ENCODE results near the gene ZC2HC1C. TPM values are rescaled to one million over a fixed set of nuclear protein-coding genes. Genes with fewer than 3 reads are reported as not detected.
A peak's percentile ranks its signal among the peaks of the same experiment; 100 is the strongest.

Gene ZC2HC1C
- total and polyA plus RNA-seq, 5 donors from 2014 or later: 0.49 to 0.99 (median 0.88) TPM; not detected in 1

GRCh38 chr14:75083271-75083670, 13.8 kb downstream of the ZC2HC1C start:
- H3K4me1 ChIP-seq (ENCODE audit: control insufficient read depth, insufficient read depth, low read length, poor library complexity, severe bottlenecking): no peaks in the 10 kb centered on the region
- H3K4me3 ChIP-seq (ENCODE audit: low read depth, low read length): no peak overlapping the region
- no peaks in the 10 kb centered on the region for H3K9me3 ChIP-seq (ENCODE audit: control insufficient read depth in 2 of 2, low read length in 2 of 2)
- Mint-ChIP-seq H3K36me3 (peaks cover 17% of the 10 kb centered on the region), H3K27ac (peak overlapping the region in 1 of 3 donors; percentile 71), H3K4me1 (no peaks in the 10 kb centered on the region), H3K9me3 (no peaks in the 10 kb centered on the region), H3K27me3 (no peaks in the 10 kb centered on the region), H3K4me3 (no peak overlapping the region)
- no peaks in the 10 kb centered on the region for H3K27me3 ChIP-seq (ENCODE audit: control insufficient read depth, insufficient read depth, low read length)
- no peak for ATAC-seq (ENCODE audit: low read depth in 2 of 2)
- no peak for DNase-seq
- H3K36me3 ChIP-seq (ENCODE audit: control insufficient read depth, insufficient read depth, low read length): peaks cover 63% of the 10 kb centered on the region
- no peak overlapping the region for H3K27ac ChIP-seq (ENCODE audit: insufficient read depth, low read length, poor library complexity, severe bottlenecking)

GRCh38 chr14:75084513-75084912, 15.1 kb downstream of the ZC2HC1C start:
- peak overlapping the region in 1 of 3 donors; percentile 12 for H3K27ac Mint-ChIP-seq
- H3K4me3 Mint-ChIP-seq: no peak overlapping the region
- Histone ChIP-seq H3K27me3 (ENCODE audit: control insufficient read depth, insufficient read depth, low read length) (no peaks in the 10 kb centered on the region), H3K4me3 (ENCODE audit: low read depth, low read length) (no peak overlapping the region), H3K4me1 (ENCODE audit: control insufficient read depth, insufficient read depth, low read length, poor library complexity, severe bottlenecking) (no peaks in the 10 kb centered on the region), H3K36me3 (ENCODE audit: control insufficient read depth, insufficient read depth, low read length) (peaks cover 68% of the 10 kb centered on the region), H3K27ac (ENCODE audit: insufficient read depth, low read length, poor library complexity, severe bottlenecking) (no peak overlapping the region), H3K9me3 (ENCODE audit: control insufficient read depth in 2 of 2, low read length in 2 of 2) (no peaks in the 10 kb centered on the region)
- ATAC-seq (ENCODE audit: low read depth in 2 of 2) (no peak), DNase-seq (no peak)
- H3K9me3 Mint-ChIP-seq: no peaks in the 10 kb centered on the region
- H3K36me3 Mint-ChIP-seq: peaks cover 20% of the 10 kb centered on the region
- no peaks in the 10 kb centered on the region for H3K27me3 Mint-ChIP-seq
- no peaks in the 10 kb centered on the region for H3K4me1 Mint-ChIP-seq

DNA sequence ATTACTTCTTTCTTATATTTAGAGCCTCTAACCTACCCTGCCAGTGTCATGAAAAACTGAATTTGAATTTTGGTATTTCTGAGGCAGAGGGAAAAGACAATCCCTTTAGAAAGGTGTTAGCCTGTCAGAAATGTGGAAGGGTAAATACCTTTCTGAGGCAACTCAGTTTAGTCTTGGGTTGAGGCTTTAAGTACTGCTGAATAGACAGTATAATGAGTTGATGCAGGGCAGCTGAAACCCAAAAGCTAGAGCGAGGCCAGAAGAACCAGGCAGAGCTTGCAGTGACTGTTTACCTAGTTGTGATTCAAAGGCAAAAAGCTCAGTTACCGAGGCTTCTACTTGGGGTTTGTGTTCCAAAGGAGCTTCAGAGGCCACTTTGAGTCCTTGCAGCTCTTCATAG, 18.7 kb downstream of the ZC2HC1C start:
- Histone ChIP-seq H3K4me3 (ENCODE audit: low read depth, low read length) (no peak overlapping the region), H3K9me3 (ENCODE audit: control insufficient read depth in 2 of 2, low read length in 2 of 2) (no peaks in the 10 kb centered on the region), H3K27ac (ENCODE audit: insufficient read depth, low read length, poor library complexity, severe bottlenecking) (no peak overlapping the region), H3K36me3 (ENCODE audit: control insufficient read depth, insufficient read depth, low read length) (peaks cover 76% of the 10 kb centered on the region), H3K4me1 (ENCODE audit: control insufficient read depth, insufficient read depth, low read length, poor library complexity, severe bottlenecking) (no peaks in the 10 kb centered on the region), H3K27me3 (ENCODE audit: control insufficient read depth, insufficient read depth, low read length) (no peaks in the 10 kb centered on the region)
- no peak overlapping the region for H3K27ac Mint-ChIP-seq
- H3K36me3 Mint-ChIP-seq: peaks cover 27% of the 10 kb centered on the region
- no peak for DNase-seq
- no peaks in the 10 kb centered on the region for H3K9me3 Mint-ChIP-seq
- no peak for ATAC-seq (ENCODE audit: low read depth in 2 of 2)
- H3K4me1 Mint-ChIP-seq: no peaks in the 10 kb centered on the region
- no peaks in the 10 kb centered on the region for H3K27me3 Mint-ChIP-seq
- H3K4me3 Mint-ChIP-seq: no peak overlapping the region

DNA sequence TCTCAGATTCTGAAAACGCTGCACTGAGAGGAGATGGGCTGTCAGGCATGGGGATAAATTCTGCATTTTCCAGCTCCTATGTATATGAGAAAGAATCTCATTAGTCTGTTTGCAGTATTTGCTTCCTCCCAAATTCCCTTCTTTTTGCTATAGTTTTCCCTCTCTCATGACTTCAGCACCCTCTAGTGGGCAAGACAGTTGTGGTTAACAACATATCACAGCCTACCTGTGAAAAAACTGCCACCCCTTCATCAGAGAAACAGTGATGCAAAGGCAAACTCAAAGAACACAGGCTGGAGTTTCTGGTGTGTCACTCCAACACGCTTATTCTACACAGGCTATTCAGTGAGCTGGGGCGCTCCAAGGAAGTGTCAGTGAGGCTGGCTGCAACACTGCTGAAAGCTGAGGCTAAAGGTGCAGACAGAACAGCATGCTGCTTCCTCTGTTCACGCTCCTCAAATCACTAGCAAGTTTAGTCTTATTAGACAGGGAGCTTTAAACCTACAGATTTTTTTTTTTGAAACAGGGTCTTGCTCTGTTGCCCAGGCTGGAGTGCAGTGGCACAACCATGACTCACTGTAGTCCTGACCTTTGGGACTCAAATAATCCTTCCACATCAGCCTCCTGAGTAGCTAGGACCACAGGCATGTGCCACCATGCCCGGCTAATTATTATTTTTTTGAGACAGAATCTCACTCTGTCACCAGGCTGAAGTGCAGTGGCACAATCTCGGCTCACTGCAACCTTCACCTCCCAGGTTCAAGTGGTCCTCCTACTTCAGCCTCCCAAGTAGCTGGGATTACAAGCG, 19.3 kb downstream of the ZC2HC1C start:
- no peak overlapping the region for H3K4me3 ChIP-seq (ENCODE audit: low read depth, low read length)
- H3K27ac Mint-ChIP-seq: no peak overlapping the region
- no peaks in the 10 kb centered on the region for H3K27me3 ChIP-seq (ENCODE audit: control insufficient read depth, insufficient read depth, low read length)
- H3K4me1 ChIP-seq (ENCODE audit: control insufficient read depth, insufficient read depth, low read length, poor library complexity, severe bottlenecking): no peaks in the 10 kb centered on the region
- ATAC-seq (ENCODE audit: low read depth in 2 of 2) (peak; percentile 52 to 58), DNase-seq (peak; percentile 22 to 67 (median 54))
- H3K27ac ChIP-seq (ENCODE audit: insufficient read depth, low read length, poor library complexity, severe bottlenecking): no peak overlapping the region
- no peak overlapping the region for H3K4me3 Mint-ChIP-seq
- no peaks in the 10 kb centered on the region for H3K4me1 Mint-ChIP-seq
- H3K36me3 ChIP-seq (ENCODE audit: control insufficient read depth, insufficient read depth, low read length): peaks cover 75% of the 10 kb centered on the region
- no peaks in the 10 kb centered on the region for H3K9me3 Mint-ChIP-seq
- peaks cover 29% of the 10 kb centered on the region for H3K36me3 Mint-ChIP-seq
- H3K9me3 ChIP-seq (ENCODE audit: control insufficient read depth in 2 of 2, low read length in 2 of 2): no peaks in the 10 kb centered on the region
- H3K27me3 Mint-ChIP-seq: no peaks in the 10 kb centered on the region

DNA sequence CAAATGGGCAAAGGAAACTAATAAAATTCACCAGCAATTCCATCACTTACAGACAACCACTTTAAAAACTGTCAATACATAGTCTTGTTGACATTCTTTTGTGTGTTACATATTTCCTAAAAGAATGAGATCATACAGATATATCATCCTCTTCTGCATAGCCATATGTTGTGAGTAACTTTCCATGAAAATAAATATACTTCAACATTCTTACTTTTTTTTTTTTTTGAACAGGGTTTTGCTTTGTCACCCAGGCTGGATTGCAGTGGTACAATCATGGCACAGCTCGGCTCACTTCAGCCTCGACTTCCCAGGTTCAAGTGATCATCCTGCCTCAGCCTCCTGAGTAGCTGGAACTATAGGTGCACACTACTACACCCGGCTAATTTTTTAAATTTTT, 20.9 kb downstream of the ZC2HC1C start:
- Mint-ChIP-seq H3K27ac (no peak overlapping the region), H3K36me3 (peaks cover 34% of the 10 kb centered on the region)

DNA sequence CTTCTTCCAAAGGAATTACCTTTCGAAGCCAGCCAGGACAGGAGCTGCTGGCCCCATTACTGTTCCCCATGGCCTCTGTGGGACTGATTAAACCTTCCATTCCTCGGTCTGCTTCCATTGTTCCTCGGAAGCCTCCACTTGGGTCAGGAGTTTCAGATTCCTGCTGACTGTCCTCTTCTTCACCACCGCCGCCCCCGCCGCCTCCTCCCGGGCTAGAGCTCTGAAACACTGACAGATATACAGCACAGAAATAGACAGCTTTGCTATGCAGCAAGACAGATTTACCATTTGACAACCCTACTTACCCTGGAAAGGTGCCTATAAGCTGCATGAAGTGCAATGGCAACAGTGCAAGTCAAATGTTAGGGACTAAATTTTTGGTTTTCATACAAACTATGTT, 21.8 kb downstream of the ZC2HC1C start:
- Histone ChIP-seq H3K4me3 (ENCODE audit: low read depth, low read length) (no peak overlapping the region), H3K9me3 (ENCODE audit: control insufficient read depth in 2 of 2, low read length in 2 of 2) (no peaks in the 10 kb centered on the region), H3K4me1 (ENCODE audit: control insufficient read depth, insufficient read depth, low read length, poor library complexity, severe bottlenecking) (no peaks in the 10 kb centered on the region), H3K27me3 (ENCODE audit: control insufficient read depth, insufficient read depth, low read length) (no peaks in the 10 kb centered on the region), H3K36me3 (ENCODE audit: control insufficient read depth, insufficient read depth, low read length) (peaks cover 75% of the 10 kb centered on the region), H3K27ac (ENCODE audit: insufficient read depth, low read length, poor library complexity, severe bottlenecking) (no peak overlapping the region)
- Mint-ChIP-seq H3K27me3 (no peaks in the 10 kb centered on the region), H3K9me3 (no peaks in the 10 kb centered on the region), H3K36me3 (peaks cover 38% of the 10 kb centered on the region), H3K27ac (no peak overlapping the region), H3K4me1 (no peaks in the 10 kb centered on the region), H3K4me3 (no peak overlapping the region)
- ATAC-seq (ENCODE audit: low read depth in 2 of 2): no peak
- no peak for DNase-seq

More for the DNA sequence above, 20.9 kb downstream of the ZC2HC1C start:
- Histone ChIP-seq H3K4me3 (ENCODE audit: low read depth, low read length) (no peak overlapping the region), H3K27me3 (ENCODE audit: control insufficient read depth, insufficient read depth, low read length) (no peaks in the 10 kb centered on the region), H3K9me3 (ENCODE audit: control insufficient read depth in 2 of 2, low read length in 2 of 2) (no peaks in the 10 kb centered on the region), H3K27ac (ENCODE audit: insufficient read depth, low read length, poor library complexity, severe bottlenecking) (no peak overlapping the region), H3K4me1 (ENCODE audit: control insufficient read depth, insufficient read depth, low read length, poor library complexity, severe bottlenecking) (no peaks in the 10 kb centered on the region), H3K36me3 (ENCODE audit: control insufficient read depth, insufficient read depth, low read length) (peaks cover 75% of the 10 kb centered on the region)
- Mint-ChIP-seq H3K27me3 (no peaks in the 10 kb centered on the region), H3K9me3 (no peaks in the 10 kb centered on the region), H3K4me1 (no peaks in the 10 kb centered on the region), H3K4me3 (no peak overlapping the region)
- DNase-seq (no peak), ATAC-seq (ENCODE audit: low read depth in 2 of 2) (no peak)

- ATAC-seq (ENCODE audit: low read depth in 2 of 2): no peak
- Histone ChIP-seq H3K4me1 (ENCODE audit: control insufficient read depth, insufficient read depth, low read length, poor library complexity, severe bottlenecking) (no peaks in the 10 kb centered on the region), H3K27ac (ENCODE audit: insufficient read depth, low read length, poor library complexity, severe bottlenecking) (no peak overlapping the region), H3K4me3 (ENCODE audit: low read depth, low read length) (no peak overlapping the region), H3K27me3 (ENCODE audit: control insufficient read depth, insufficient read depth, low read length) (no peaks in the 10 kb centered on the region), H3K9me3 (ENCODE audit: control insufficient read depth in 2 of 2, low read length in 2 of 2) (no peaks in the 10 kb centered on the region), H3K36me3 (ENCODE audit: control insufficient read depth, insufficient read depth, low read length) (peaks cover 73% of the 10 kb centered on the region)
- no peak overlapping the region for H3K27ac Mint-ChIP-seq
- no peaks in the 10 kb centered on the region for H3K27me3 Mint-ChIP-seq
- no peak overlapping the region for H3K4me3 Mint-ChIP-seq
- DNase-seq: no peak
- H3K36me3 Mint-ChIP-seq: peaks cover 38% of the 10 kb centered on the region
- H3K9me3 Mint-ChIP-seq: no peaks in the 10 kb centered on the region
- H3K4me1 Mint-ChIP-seq: peaks cover 0 to 2% (median 0%) of the 10 kb centered on the region in 4 donors
Measured at GRCh38 chr14:75092698-75093097, 23.3 kb downstream of the ZC2HC1C start.

DNA sequence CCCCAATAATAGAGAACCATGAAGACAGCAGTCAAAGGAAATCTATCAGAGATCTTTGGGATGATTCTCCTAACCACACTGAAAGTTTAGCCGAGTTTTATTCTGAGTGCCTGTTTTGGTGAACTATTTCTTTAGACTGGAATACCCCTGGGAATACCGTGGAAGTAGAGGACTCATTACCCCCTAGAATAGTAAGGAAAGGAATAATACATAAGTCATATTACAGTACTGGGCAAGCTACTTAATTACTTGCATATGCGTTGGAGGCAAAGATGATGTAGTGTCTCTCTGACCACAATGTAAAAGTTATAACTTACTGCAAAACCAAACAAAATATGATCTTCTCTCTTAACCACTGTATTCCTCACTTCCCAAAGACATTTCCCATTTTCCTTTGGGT, 25.5 kb downstream of the ZC2HC1C start:
- H3K4me1 ChIP-seq (ENCODE audit: control insufficient read depth, insufficient read depth, low read length, poor library complexity, severe bottlenecking): no peaks in the 10 kb centered on the region
- Mint-ChIP-seq H3K27me3 (no peaks in the 10 kb centered on the region), H3K9me3 (no peaks in the 10 kb centered on the region), H3K27ac (peak overlapping the region in 1 of 3 donors; percentile 28), H3K4me1 (peaks cover 0 to 6% (median under 1%) of the 10 kb centered on the region in 4 donors), H3K4me3 (no peak overlapping the region), H3K36me3 (peaks cover 50% of the 10 kb centered on the region)
- H3K36me3 ChIP-seq (ENCODE audit: control insufficient read depth, insufficient read depth, low read length): peaks cover 81% of the 10 kb centered on the region
- ATAC-seq (ENCODE audit: low read depth in 2 of 2): no peak
- H3K27me3 ChIP-seq (ENCODE audit: control insufficient read depth, insufficient read depth, low read length): no peaks in the 10 kb centered on the region
- DNase-seq: no peak
- H3K4me3 ChIP-seq (ENCODE audit: low read depth, low read length): no peak overlapping the region
- H3K27ac ChIP-seq (ENCODE audit: insufficient read depth, low read length, poor library complexity, severe bottlenecking): no peak overlapping the region
- H3K9me3 ChIP-seq (ENCODE audit: control insufficient read depth in 2 of 2, low read length in 2 of 2): no peaks in the 10 kb centered on the region

Measured in CD4-positive, CD25-positive, alpha-beta regulatory T cell (primary cell).